ENCODE results near the gene ZZZ3. TPM values are rescaled to one million over a fixed set of nuclear protein-coding genes. Genes with fewer than 3 reads are reported as not detected.

The ZZZ3 gene
- total and polyA plus RNA-seq, 2 of the 13 experiments (the other 11 are each of a cell fraction or from before 2014, with no cell fraction given) = 18.1 to 50.2 TPM

- no peak overlapping the region for H3K27ac ChIP-seq (ENCODE audit: extremely low read length, insufficient read depth, low read length)
- intact Hi-C loops (cut with micrococcal nuclease; ENCODE audit: unreplicated experiment) = no loop called here
- H3K36me3 ChIP-seq (replicated peaks in 1 of 2; ENCODE audit: control insufficient read depth in 1 of 2, insufficient read depth in 2 of 2, low read length in 2 of 2) = peaks cover 0 to 2% of the 10 kb centered on the region in 2 experiments; a peak in 1 of 5 replicates
- no peak overlapping the region for H2AFZ ChIP-seq (ENCODE audit: low read length)
- ChIA-PET POLR2A (no interaction called here), CTCF (ENCODE audit: low intra/inter-chr PET ratio, low total read pairs) (no interaction called here)
- FAIRE-seq = no peak
- no peak overlapping the region for H3K4me3 ChIP-seq (replicated peaks in 1 of 3; ENCODE audit: insufficient read depth in 1 of 3, low read depth in 2 of 3, low read length in 3 of 3)
- no peak overlapping the region for H3K4me2 ChIP-seq (ENCODE audit: low read depth, low read length)
- DNase-seq (ENCODE audit: low spot score) = no peak
- H3K79me2 ChIP-seq (ENCODE audit: insufficient read depth, low read length) = no peaks in the 10 kb centered on the region
- WGBS (ENCODE audit: low lambda C conversion rate) = 88% methylated on average over 3 of the region's 3 CpGs
- H3K9ac ChIP-seq (ENCODE audit: insufficient read depth, low read depth, low read length) = no peak overlapping the region
- H3K9me3 ChIP-seq (ENCODE audit: low read length) = no peaks in the 10 kb centered on the region
- no TSS peak for BruUV-seq (replicated peaks)
- TF ChIP-seq REL (CRISPR knock-in tag; conservative IDR thresholded peaks at IDR 0.05) (no peak), ZNF800 (CRISPR knock-in tag; IDR thresholded peaks at IDR 0.05) (no peak), TFDP1 (CRISPR knock-in tag; IDR thresholded peaks at IDR 0.05; ENCODE audit: borderline replicate concordance) (no peak), TFDP2 (CRISPR knock-in tag; IDR thresholded peaks at IDR 0.05) (no peak), PRDM10 (CRISPR knock-in tag; IDR thresholded peaks at IDR 0.05; ENCODE audit: low read depth) (no peak)
- H4K20me1 ChIP-seq (ENCODE audit: insufficient read depth, low read length) = no peaks in the 10 kb centered on the region
- H3K27me3 ChIP-seq (ENCODE audit: control insufficient read depth in 1 of 2, insufficient read depth in 2 of 2, low read length in 2 of 2) = no peaks in the 10 kb centered on the region
- in situ Hi-C loops (cut with HindIII; ENCODE audit: extremely low pct_ligation_motif_present, low pct_unique_long_range_greater_than_20kb) = no loop called here
- no peaks in the 10 kb centered on the region for H3K4me1 ChIP-seq (ENCODE audit: insufficient read depth, low read length)
- no peak for ATAC-seq
These were observed 15.0 kb upstream of the ZZZ3 start for GRCh38 chr1:77697441-77697840.

All from HepG2 (cell line).